ENCODE measurements around the gene CHN2. TPM values are rescaled to one million over a fixed set of nuclear protein-coding genes. Genes with fewer than 3 reads are reported as not detected.

Gene CHN2
- polyA plus RNA-seq, 1 donor from 2014 or later = 136 TPM

GRCh38 chr7:29478687-29479240, 284.2 kb downstream of the CHN2 start:
- no peak overlapping the region for H3K9ac ChIP-seq (ENCODE audit: low read length)
- no peak overlapping the region for H2AFZ ChIP-seq (ENCODE audit: low read depth, low read length)
- H3F3A ChIP-seq (ENCODE audit: insufficient read depth, low read length, poor library complexity, severe bottlenecking) = no peaks in the 10 kb centered on the region
- H3K4me2 ChIP-seq (ENCODE audit: low read length) = no peak overlapping the region
- TF ChIP-seq EP300 (conservative IDR thresholded peaks at IDR 0.05; ENCODE audit: poor library complexity, severe bottlenecking) = no peak
- TF ChIP-seq EZH2 (IDR thresholded peaks at IDR 0.05; ENCODE audit: borderline replicate concordance, insufficient read depth, low read length, poor library complexity, severe bottlenecking) = no peak
- H3K27me3 ChIP-seq (ENCODE audit: insufficient read depth, low read depth, low read length) = no peaks in the 10 kb centered on the region
- H3K79me2 ChIP-seq (replicated peaks; ENCODE audit: insufficient read depth, low read length) = no peaks in the 10 kb centered on the region
- H3K9me2 ChIP-seq (ENCODE audit: insufficient read depth, low read length) = no peaks in the 10 kb centered on the region
- no peak overlapping the region for H3K27ac ChIP-seq (ENCODE audit: low read length)
- H3K9me3 ChIP-seq (ENCODE audit: low read length) = no peaks in the 10 kb centered on the region
- H4K20me1 ChIP-seq (ENCODE audit: insufficient read depth) = no peaks in the 10 kb centered on the region
- no peak overlapping the region for H3K4me3 ChIP-seq (ENCODE audit: low read length)
- H3K36me3 ChIP-seq (ENCODE audit: insufficient read depth, low read length) = no peaks in the 10 kb centered on the region

GRCh38 chr7:29479301-29480200, 285.0 kb downstream of the CHN2 start:
- Histone ChIP-seq H3K36me3 (ENCODE audit: insufficient read depth, low read length) (no peaks in the 10 kb centered on the region), H3K4me3 (ENCODE audit: low read length) (peak overlapping the region; percentile 45), H3K4me2 (ENCODE audit: low read length) (no peak overlapping the region), H3K9me3 (ENCODE audit: low read length) (no peaks in the 10 kb centered on the region), H4K20me1 (ENCODE audit: insufficient read depth) (no peaks in the 10 kb centered on the region), H3K27me3 (ENCODE audit: insufficient read depth, low read depth, low read length) (no peaks in the 10 kb centered on the region), H3F3A (ENCODE audit: insufficient read depth, low read length, poor library complexity, severe bottlenecking) (no peaks in the 10 kb centered on the region), H3K9ac (ENCODE audit: low read length) (peak overlapping the region; percentile 49), H2AFZ (ENCODE audit: low read depth, low read length) (no peak overlapping the region), H3K27ac (ENCODE audit: low read length) (peak overlapping the region; percentile 45), H3K9me2 (ENCODE audit: insufficient read depth, low read length) (no peaks in the 10 kb centered on the region), H3K79me2 (replicated peaks; ENCODE audit: insufficient read depth, low read length) (no peaks in the 10 kb centered on the region)
- TF ChIP-seq RAD21 (conservative IDR thresholded peaks at IDR 0.05) (no peak), MXI1 (conservative IDR thresholded peaks at IDR 0.05; ENCODE audit: poor library complexity, severe bottlenecking) (peak; percentile 29), EZH2 (IDR thresholded peaks at IDR 0.05; ENCODE audit: borderline replicate concordance, insufficient read depth, low read length, poor library complexity, severe bottlenecking) (no peak), POLR2AphosphoS5 (IDR thresholded peaks at IDR 0.05) (no peak), REST (IDR thresholded peaks at IDR 0.05; ENCODE audit: borderline replicate concordance) (no peak), SMC3 (conservative IDR thresholded peaks at IDR 0.05; ENCODE audit: poor library complexity) (no peak), EP300 (conservative IDR thresholded peaks at IDR 0.05; ENCODE audit: poor library complexity, severe bottlenecking) (no peak)

- Histone ChIP-seq H3K9ac (ENCODE audit: low read length) (no peak overlapping the region), H3K27ac (ENCODE audit: low read length) (peak overlapping the region; percentile 45), H3K9me2 (ENCODE audit: insufficient read depth, low read length) (no peaks in the 10 kb centered on the region), H3K79me2 (replicated peaks; ENCODE audit: insufficient read depth, low read length) (no peaks in the 10 kb centered on the region), H3K27me3 (ENCODE audit: insufficient read depth, low read depth, low read length) (no peaks in the 10 kb centered on the region), H2AFZ (ENCODE audit: low read depth, low read length) (no peak overlapping the region), H3F3A (ENCODE audit: insufficient read depth, low read length, poor library complexity, severe bottlenecking) (no peaks in the 10 kb centered on the region), H3K36me3 (ENCODE audit: insufficient read depth, low read length) (no peaks in the 10 kb centered on the region), H3K9me3 (ENCODE audit: low read length) (no peaks in the 10 kb centered on the region), H3K4me2 (ENCODE audit: low read length) (no peak overlapping the region), H3K4me3 (ENCODE audit: low read length) (peak overlapping the region; percentile 45), H4K20me1 (ENCODE audit: insufficient read depth) (no peaks in the 10 kb centered on the region)
- TF ChIP-seq EZH2 (IDR thresholded peaks at IDR 0.05; ENCODE audit: borderline replicate concordance, insufficient read depth, low read length, poor library complexity, severe bottlenecking) (no peak), CTCF (IDR thresholded peaks at IDR 0.05; ENCODE audit: poor library complexity, severe bottlenecking) (no peak), RAD21 (conservative IDR thresholded peaks at IDR 0.05) (no peak), REST (IDR thresholded peaks at IDR 0.05; ENCODE audit: borderline replicate concordance) (no peak), MXI1 (conservative IDR thresholded peaks at IDR 0.05; ENCODE audit: poor library complexity, severe bottlenecking) (no peak), POLR2AphosphoS5 (IDR thresholded peaks at IDR 0.05) (no peak), SMC3 (conservative IDR thresholded peaks at IDR 0.05; ENCODE audit: poor library complexity) (no peak), TAF1 (IDR thresholded peaks at IDR 0.05; ENCODE audit: low read depth) (no peak), EP300 (conservative IDR thresholded peaks at IDR 0.05; ENCODE audit: poor library complexity, severe bottlenecking) (no peak)
Observed at GRCh38 chr7:29480451-29480850, 285.9 kb downstream of the CHN2 start.
